A673 (cell line): ENCODE data around the gene TXNDC2. TPM values are rescaled to one million over a fixed set of nuclear protein-coding genes. Genes with fewer than 3 reads are reported as not detected.
A peak's percentile ranks its signal among the peaks of the same experiment; 100 is the strongest.

Experiments used
- BruUV-seq: library from RNA; stranded (reverse); fragments of 400-500 nt; replicated peaks from 2 replicates; lab custom pipeline; 2021; lab: Mats Ljungman, UMichigan
- CTCF ChIA-PET: fragments of 300-600 bp; sonication (Branson Sonifier 250); formaldehyde crosslinking; loops from one replicate; lab custom pipeline; 2022; ENCODE audit warnings: antibody characterized with exemption; lab: Charles Lee
- POLR2A ChIA-PET: fragments of 300-600 bp; sonication (Branson Sonifier 250); formaldehyde crosslinking; loops from one replicate; lab custom pipeline; 2022; ENCODE audit warnings: antibody characterized with exemption; ENCODE audit not compliant: low non-redundant PET; lab: Charles Lee
- DNase-seq: peaks from one replicate; pipeline ENCODE4 v3.0.0-alpha.2; 2015; ENCODE audit warnings: low spot score
- H3K27ac ChIP-seq: fragments of 200-600 bp; sonication (generic); 2 replicates; pipeline ENCODE4 v1.5.1; 2016; ENCODE audit warnings: mixed run types, low read depth, mild to moderate bottlenecking, mixed read lengths, antibody characterized with exemption, low read length; ENCODE audit not compliant: poor library complexity, severe bottlenecking
- H3K27me3 ChIP-seq: fragments of 200-600 bp; sonication (generic); replicated peaks from 2 replicates; pipeline ENCODE4 v1.6.1; 2017; ENCODE audit warnings: mixed run types, low read depth, mild to moderate bottlenecking, mixed read lengths, antibody characterized with exemption, low read length; ENCODE audit not compliant: insufficient read depth, poor library complexity
- H3K36me3 ChIP-seq: fragments of 200-600 bp; sonication (generic); 2 replicates; pipeline ENCODE4 v1.6.1; 2016; ENCODE audit warnings: mixed run types, mild to moderate bottlenecking, mixed read lengths, antibody characterized with exemption, low read length; ENCODE audit not compliant: insufficient read depth, poor library complexity, severe bottlenecking
- H3K4me1 ChIP-seq: fragments of 200-600 bp; sonication (generic); 2 replicates; pipeline ENCODE4 v1.6.1; 2017; ENCODE audit warnings: mixed run types, mild to moderate bottlenecking, mixed read lengths, antibody characterized with exemption, low read length; ENCODE audit not compliant: insufficient read depth, poor library complexity, severe bottlenecking
- H3K4me3 ChIP-seq: fragments of 200-600 bp; sonication (generic); 2 replicates; pipeline ENCODE4 v1.5.1; 2016; ENCODE audit warnings: low read depth, mixed run types, mild to moderate bottlenecking, mixed read lengths, low read length; ENCODE audit not compliant: poor library complexity, severe bottlenecking
- H3K9me3 ChIP-seq: fragments of 200-600 bp; sonication (generic); 2 replicates; pipeline ENCODE4 v1.6.1; 2016; ENCODE audit warnings: mixed run types, low read depth, mild to moderate bottlenecking, mixed read lengths, antibody characterized with exemption, low read length; ENCODE audit not compliant: poor library complexity, severe bottlenecking
- EZH2 ChIP-seq: fragments of 200-600 bp; sonication (generic); IDR thresholded peaks from 2 replicates; pipeline ENCODE4 v1.6.1; 2017; ENCODE audit warnings: borderline replicate concordance, low read depth, mild to moderate bottlenecking, mixed read lengths, antibody characterized with exemption, low read length; ENCODE audit not compliant: poor library complexity, severe bottlenecking
- intact Hi-C: fragments of 100-400 bp; cut with micrococcal nuclease; formaldehyde crosslinking; loops from one replicate; pipeline ENCODE4 v1.10.0; 2022; ENCODE audit not compliant: unreplicated experiment
- total RNA-seq: library from RNA; stranded (reverse); gene quantifications from 2 replicates; pipeline ENCODE4 v1.2.3, GENCODE V29; 2021
- TF ChIP-seq, protein P1 (sequence below): fragments of 300-800, 200-600 bp; sonication (generic); conservative IDR thresholded peaks from 2 replicates; pipeline ENCODE4 v1.5.1; 2017; ENCODE audit warnings: low read depth, mild to moderate bottlenecking, antibody characterized with exemption, low read length, moderate library complexity, mixed read lengths

TXNDC2 gene
- total RNA-seq, 1 experiment from 2014 or later = 0.13 TPM

DNA sequence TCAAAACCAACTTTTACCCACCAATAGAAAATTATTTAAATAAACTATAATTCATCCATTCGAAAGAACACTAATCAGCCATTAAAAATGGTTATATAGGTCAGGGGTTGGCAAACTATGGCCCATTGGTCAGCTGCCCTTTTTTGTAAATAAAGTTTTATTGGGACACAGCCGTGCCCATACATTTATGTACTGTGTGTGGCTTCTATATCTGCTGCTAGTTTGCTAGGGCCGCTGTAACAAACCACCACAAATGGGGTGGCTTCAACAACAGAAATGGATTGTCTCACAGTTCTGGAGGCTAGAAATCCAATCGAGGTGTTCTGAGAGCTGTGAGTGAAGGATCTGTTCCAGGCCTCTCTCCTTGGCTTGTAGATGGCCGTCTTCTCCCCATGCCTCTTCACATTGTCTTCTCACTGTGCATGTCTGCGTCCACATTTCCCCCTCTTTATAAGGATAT lies 7.0 kb upstream of the TXNDC2 start:
- Histone ChIP-seq H3K36me3 (no peaks in the 10 kb centered on the region), H3K4me3 (no peak overlapping the region), H3K4me1 (peaks cover 22% of the 10 kb centered on the region), H3K27me3 (no peaks in the 10 kb centered on the region), H3K27ac (peak overlapping the region; percentile 95), H3K9me3 (no peaks in the 10 kb centered on the region)
- ChIA-PET CTCF (no interaction called here), POLR2A (no interaction called here)
- no peak for DNase-seq
- TF ChIP-seq, protein P1, sequence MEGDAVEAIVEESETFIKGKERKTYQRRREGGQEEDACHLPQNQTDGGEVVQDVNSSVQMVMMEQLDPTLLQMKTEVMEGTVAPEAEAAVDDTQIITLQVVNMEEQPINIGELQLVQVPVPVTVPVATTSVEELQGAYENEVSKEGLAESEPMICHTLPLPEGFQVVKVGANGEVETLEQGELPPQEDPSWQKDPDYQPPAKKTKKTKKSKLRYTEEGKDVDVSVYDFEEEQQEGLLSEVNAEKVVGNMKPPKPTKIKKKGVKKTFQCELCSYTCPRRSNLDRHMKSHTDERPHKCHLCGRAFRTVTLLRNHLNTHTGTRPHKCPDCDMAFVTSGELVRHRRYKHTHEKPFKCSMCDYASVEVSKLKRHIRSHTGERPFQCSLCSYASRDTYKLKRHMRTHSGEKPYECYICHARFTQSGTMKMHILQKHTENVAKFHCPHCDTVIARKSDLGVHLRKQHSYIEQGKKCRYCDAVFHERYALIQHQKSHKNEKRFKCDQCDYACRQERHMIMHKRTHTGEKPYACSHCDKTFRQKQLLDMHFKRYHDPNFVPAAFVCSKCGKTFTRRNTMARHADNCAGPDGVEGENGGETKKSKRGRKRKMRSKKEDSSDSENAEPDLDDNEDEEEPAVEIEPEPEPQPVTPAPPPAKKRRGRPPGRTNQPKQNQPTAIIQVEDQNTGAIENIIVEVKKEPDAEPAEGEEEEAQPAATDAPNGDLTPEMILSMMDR = no peak
- TF ChIP-seq EZH2 = no peak
- BruUV-seq = no TSS peak
- intact Hi-C loops = no loop called here

- BruUV-seq = no TSS peak
- ChIA-PET CTCF (no interaction called here), POLR2A (no interaction called here)
- DNase-seq = no peak
- no peak overlapping the region for H3K27ac ChIP-seq
- no peaks in the 10 kb centered on the region for H3K36me3 ChIP-seq
- intact Hi-C loops = no loop called here
- TF ChIP-seq, protein P1 = no peak
- no peak for TF ChIP-seq EZH2
- H3K4me1 ChIP-seq = no peaks in the 10 kb centered on the region
- H3K27me3 ChIP-seq = no peaks in the 10 kb centered on the region
- H3K9me3 ChIP-seq = no peaks in the 10 kb centered on the region
- no peak overlapping the region for H3K4me3 ChIP-seq
Measured at GRCh38 chr18:9884090-9884489, 1.7 kb upstream of the TXNDC2 start.

DNA sequence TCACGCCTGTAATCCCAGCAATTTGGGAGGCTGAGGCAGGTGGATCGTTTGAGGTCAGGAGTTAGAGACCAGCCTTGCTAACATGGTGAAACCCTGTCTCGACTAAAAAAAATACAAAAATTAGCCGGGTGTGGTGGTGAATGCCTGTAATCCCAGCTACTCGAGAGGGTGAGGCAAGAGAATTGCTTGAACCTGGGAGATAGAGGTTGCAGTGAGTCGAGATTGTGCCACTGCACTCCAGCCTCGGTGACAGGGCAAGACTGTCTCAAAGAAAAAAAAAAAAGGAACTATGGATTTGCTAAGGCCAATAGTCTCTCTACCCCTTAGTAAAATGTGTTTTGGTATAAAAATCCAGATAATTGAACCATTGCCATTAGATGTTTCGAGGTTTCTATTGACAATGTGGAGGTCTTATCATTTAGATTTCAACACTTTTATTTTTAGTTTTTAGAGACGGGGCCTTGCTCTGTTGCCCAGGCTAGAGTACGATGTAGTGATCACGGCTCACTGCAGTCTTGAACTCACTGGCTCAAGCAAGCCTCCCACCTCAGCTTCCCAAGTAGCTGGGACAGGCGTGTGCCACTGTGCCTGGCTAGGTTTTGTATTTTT lies 1.1 kb upstream of the TXNDC2 start:
- POLR2A ChIA-PET = no interaction called here

More for the DNA sequence above, 1.1 kb upstream of the TXNDC2 start:
- H3K27ac ChIP-seq = no peak overlapping the region
- BruUV-seq = no TSS peak
- TF ChIP-seq EZH2 = no peak
- TF ChIP-seq, protein P1 = no peak
- H3K36me3 ChIP-seq = no peaks in the 10 kb centered on the region
- no peak overlapping the region for H3K4me3 ChIP-seq
- CTCF ChIA-PET = no interaction called here
- DNase-seq = no peak
- H3K4me1 ChIP-seq = no peaks in the 10 kb centered on the region
- H3K27me3 ChIP-seq = no peaks in the 10 kb centered on the region
- intact Hi-C loops = no loop called here
- H3K9me3 ChIP-seq = no peaks in the 10 kb centered on the region
